K562 (cell line): ENCODE measurements around the gene CENPN. TPM values are rescaled to one million over a fixed set of nuclear protein-coding genes. Genes with fewer than 3 reads are reported as not detected.

Experiments
- CBX5 ChIP-seq: IDR thresholded peaks from 2 replicates; pipeline ENCODE4 v1.6.1; 2014; ENCODE audit warnings: low read depth, borderline replicate concordance
- CCAR2 ChIP-seq: fragments of 200-400 bp; formaldehyde crosslinking; IDR thresholded peaks from 2 replicates; pipeline ENCODE4 v1.6.1; 2017; ENCODE audit warnings: mild to moderate bottlenecking, low read depth, low read length
- DLX4 ChIP-seq: fragments of 250-450 bp; sonication (Bioruptor Pico); IDR thresholded peaks from 2 replicates; pipeline ENCODE4 v1.6.1; 2021; ENCODE audit warnings: mild to moderate bottlenecking
- ELF1 ChIP-seq: fragments of 200-800 bp; sonication (Bioruptor generic); IDR thresholded peaks from 2 replicates; pipeline ENCODE4 v1.6.1; 2016; ENCODE audit warnings: missing genetic modification characterization, missing compliant biosample characterization
- FIP1L1 ChIP-seq: fragments of 200-400 bp; formaldehyde crosslinking; IDR thresholded peaks from 2 replicates; pipeline ENCODE4 v1.6.1; 2018; ENCODE audit warnings: mild to moderate bottlenecking, low read depth, low read length; ENCODE audit not compliant: poor library complexity, severe bottlenecking
- FOS ChIP-seq: IDR thresholded peaks from 3 replicates; pipeline ENCODE4 v1.6.1; 2011; ENCODE audit not compliant: insufficient read length; ENCODE audit errors: extremely low read depth
- GTF2A2 ChIP-seq: IDR thresholded peaks from 2 replicates; pipeline ENCODE4 v1.6.1; 2016; ENCODE audit warnings: mild to moderate bottlenecking, missing genetic modification characterization, missing compliant biosample characterization
- HOXB6 ChIP-seq: fragments of 250-450 bp; sonication (Bioruptor Pico); IDR thresholded peaks from 2 replicates; pipeline ENCODE4 v1.5.1; 2022; ENCODE audit warnings: mild to moderate bottlenecking, borderline replicate concordance
- KAT8 ChIP-seq: fragments of 450-650 bp; IDR thresholded peaks from 2 replicates; pipeline ENCODE4 v1.6.1; 2016; ENCODE audit warnings: low read depth, mild to moderate bottlenecking
- KLF10 ChIP-seq: fragments of 250-450 bp; sonication (Bioruptor Pico); IDR thresholded peaks from 2 replicates; pipeline ENCODE4 v1.6.1; 2021; ENCODE audit warnings: matching md5 sums
- KLF13 ChIP-seq: fragments of 450-650 bp; IDR thresholded peaks from 2 replicates; pipeline ENCODE4 v1.6.1; 2016; ENCODE audit warnings: missing genetic modification characterization, low read depth, mild to moderate bottlenecking, missing compliant biosample characterization, moderate library complexity, borderline replicate concordance
- MLX ChIP-seq, 2 experiments: fragments of 450-650 bp in 1 of 2; sonication (generic) in 1 of 2; formaldehyde crosslinking; conservative IDR thresholded peaks; 2 replicates each; pipeline versions ENCODE4 v1.4.0 to v1.8.1; 2020 to 2022; ENCODE audit warnings: mild to moderate bottlenecking in 1 of 2, missing genetic modification reagents in 1 of 2
- NRF1 ChIP-seq, 2 experiments: fragments of 450-650 bp; IDR thresholded peaks in 1 of 2; conservative IDR thresholded peaks in 1 of 2; 2 replicates each; pipeline ENCODE4 v1.6.1; 2014; ENCODE audit warnings: mild to moderate bottlenecking in 2 of 2
- PCBP1 ChIP-seq: fragments of 200-400 bp; formaldehyde crosslinking; IDR thresholded peaks from 2 replicates; pipeline ENCODE4 v1.6.1; 2018; ENCODE audit warnings: mild to moderate bottlenecking, low read depth, low read length; ENCODE audit not compliant: poor library complexity, severe bottlenecking
- POLR2B ChIP-seq: fragments of 450-650 bp; IDR thresholded peaks from 2 replicates; pipeline ENCODE4 v1.6.1; 2018; ENCODE audit warnings: low read depth; ENCODE audit not compliant: partially characterized antibody
- SIN3B ChIP-seq: fragments of 450-650 bp; IDR thresholded peaks from 2 replicates; pipeline ENCODE4 v1.6.1; 2017; ENCODE audit warnings: low read depth, mild to moderate bottlenecking, moderate library complexity
- TEAD4 ChIP-seq, 2 experiments: sonication (generic) in 1 of 2; formaldehyde crosslinking in 1 of 2; IDR thresholded peaks; 2 replicates each; pipeline versions ENCODE4 v1.6.1 to v1.8.0; 2012 to 2022; ENCODE audit warnings: borderline replicate concordance in 1 of 2, inconsistent platforms in 1 of 2, low read length in 1 of 2, mild to moderate bottlenecking in 1 of 2, missing genetic modification reagents in 1 of 2
- XRCC3 ChIP-seq: fragments of 450-650 bp; IDR thresholded peaks from 2 replicates; pipeline ENCODE4 v1.6.1; 2017; ENCODE audit warnings: mild to moderate bottlenecking, moderate library complexity
- ZNF24 ChIP-seq: fragments of 450-650 bp; IDR thresholded peaks from 2 replicates; pipeline ENCODE4 v1.6.1; 2016
- ZNF384 ChIP-seq: IDR thresholded peaks from 2 replicates; pipeline ENCODE4 v1.6.1; 2012; ENCODE audit warnings: low read depth, low read length, improper control_type of control experiment
- ZNF586 ChIP-seq: fragments of 450-650 bp; formaldehyde crosslinking; conservative IDR thresholded peaks from 2 replicates; pipeline ENCODE4 v1.4.0; 2020; ENCODE audit warnings: mild to moderate bottlenecking, moderate library complexity
- polyA plus RNA-seq, 8 experiments: library from polyadenylated mRNA; depleted of rRNA in 4 of 8; stranded (reverse) in 5 of 8; unstranded in 3 of 8; fragments of >200 nt; fragmentation: Nextera tagmentation in 2 of 8; fragmentation: Illumina TruSeq in 1 of 8; extraction: Ambion mirVana in 2 of 8; extraction: Trizol in 1 of 8; gene quantifications; 2 replicates each; pipeline versions ENCODE4 v1.2.1 to v1.2.3, GENCODE V29; 2011 to 2014; ENCODE audit warnings: inconsistent platforms in 1 of 8, missing spikeins in 1 of 8
- total RNA-seq, 7 experiments: library from RNA; depleted of rRNA in 6 of 7; stranded (reverse); fragments of >200 nt in 6 of 7; fragmentation: Illumina TruSeq in 2 of 7; extraction: Trizol in 2 of 7; gene quantifications; 2 replicates each; pipeline versions ENCODE4 v1.2.1 to v1.2.3, GENCODE V29; 2011 to 2021; ENCODE audit warnings: low replicate concordance in 1 of 7
- TF ChIP-seq, protein P1 (sequence below): sonication (generic); formaldehyde crosslinking; IDR thresholded peaks from 2 replicates; pipeline ENCODE4 v1.8.0; 2023; ENCODE audit warnings: missing genetic modification reagents, mild to moderate bottlenecking, borderline replicate concordance

Gene CENPN
- total and polyA plus RNA-seq, 9 of the 15 experiments (the other 6 are each of a cell fraction or from before 2014, with no cell fraction given): 92.3 to 384 (median 140) TPM

DNA sequence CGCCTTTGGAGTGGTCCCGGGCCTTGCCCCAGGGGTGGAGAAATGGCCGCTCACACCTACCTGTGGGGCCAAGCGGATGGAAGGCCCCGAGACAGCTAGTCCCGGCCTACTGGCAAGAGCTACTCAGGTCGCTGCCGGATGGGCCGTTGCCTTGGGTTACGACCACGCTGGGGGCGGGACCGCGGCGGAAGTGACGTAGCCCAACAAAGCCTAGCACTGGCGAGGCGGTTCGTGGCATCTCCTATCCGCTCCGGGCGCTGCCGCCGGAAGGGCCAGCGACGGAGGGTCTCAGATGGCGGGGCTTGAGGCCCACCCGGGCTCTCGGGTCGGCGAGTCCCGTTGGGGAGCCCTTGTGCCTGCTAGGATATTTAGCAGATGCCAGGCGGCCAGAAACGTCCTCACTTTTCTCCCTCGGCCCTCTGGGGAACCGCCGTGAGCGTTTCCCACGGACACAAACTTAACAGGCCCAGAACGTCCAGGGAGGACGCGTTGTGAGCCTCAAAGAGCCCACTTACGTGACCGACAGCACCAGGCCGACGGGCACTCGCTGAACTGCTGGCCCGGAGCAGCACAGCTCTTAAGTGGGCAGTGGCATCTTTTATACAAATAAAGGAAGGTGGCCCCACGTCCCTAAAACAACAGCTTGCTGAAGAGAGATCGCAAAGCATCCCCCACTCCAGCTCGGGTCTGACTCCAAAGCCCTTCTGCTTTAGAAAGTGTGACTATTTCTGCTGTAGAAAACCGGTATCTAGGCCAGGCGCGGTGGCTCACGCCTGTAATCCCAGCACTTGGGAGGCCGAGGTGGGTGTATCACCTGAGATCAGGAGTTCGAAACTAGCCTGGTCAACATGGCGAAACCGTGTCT is 70.3 kb downstream of the CENPN start, which contains the start of gene C16orf46 (continued):
- no peak for TF ChIP-seq NRF1 (conservative IDR thresholded peaks at IDR 0.05 in 1 of 2, IDR thresholded peaks at IDR 0.05 in 1 of 2)
- no peak for TF ChIP-seq ZNF586
- no peak for TF ChIP-seq PCBP1
- TF ChIP-seq XRCC3: no peak
- no peak for TF ChIP-seq ZNF24
- TF ChIP-seq FOS: no peak
- TF ChIP-seq CCAR2: no peak
- TF ChIP-seq KLF10: no peak
- TF ChIP-seq DLX4: no peak
- TF ChIP-seq POLR2B: peak; percentile 86
- no peak for TF ChIP-seq MLX (CRISPR knock-in tag; conservative IDR thresholded peaks at IDR 0.05)
- TF ChIP-seq, protein P1, sequence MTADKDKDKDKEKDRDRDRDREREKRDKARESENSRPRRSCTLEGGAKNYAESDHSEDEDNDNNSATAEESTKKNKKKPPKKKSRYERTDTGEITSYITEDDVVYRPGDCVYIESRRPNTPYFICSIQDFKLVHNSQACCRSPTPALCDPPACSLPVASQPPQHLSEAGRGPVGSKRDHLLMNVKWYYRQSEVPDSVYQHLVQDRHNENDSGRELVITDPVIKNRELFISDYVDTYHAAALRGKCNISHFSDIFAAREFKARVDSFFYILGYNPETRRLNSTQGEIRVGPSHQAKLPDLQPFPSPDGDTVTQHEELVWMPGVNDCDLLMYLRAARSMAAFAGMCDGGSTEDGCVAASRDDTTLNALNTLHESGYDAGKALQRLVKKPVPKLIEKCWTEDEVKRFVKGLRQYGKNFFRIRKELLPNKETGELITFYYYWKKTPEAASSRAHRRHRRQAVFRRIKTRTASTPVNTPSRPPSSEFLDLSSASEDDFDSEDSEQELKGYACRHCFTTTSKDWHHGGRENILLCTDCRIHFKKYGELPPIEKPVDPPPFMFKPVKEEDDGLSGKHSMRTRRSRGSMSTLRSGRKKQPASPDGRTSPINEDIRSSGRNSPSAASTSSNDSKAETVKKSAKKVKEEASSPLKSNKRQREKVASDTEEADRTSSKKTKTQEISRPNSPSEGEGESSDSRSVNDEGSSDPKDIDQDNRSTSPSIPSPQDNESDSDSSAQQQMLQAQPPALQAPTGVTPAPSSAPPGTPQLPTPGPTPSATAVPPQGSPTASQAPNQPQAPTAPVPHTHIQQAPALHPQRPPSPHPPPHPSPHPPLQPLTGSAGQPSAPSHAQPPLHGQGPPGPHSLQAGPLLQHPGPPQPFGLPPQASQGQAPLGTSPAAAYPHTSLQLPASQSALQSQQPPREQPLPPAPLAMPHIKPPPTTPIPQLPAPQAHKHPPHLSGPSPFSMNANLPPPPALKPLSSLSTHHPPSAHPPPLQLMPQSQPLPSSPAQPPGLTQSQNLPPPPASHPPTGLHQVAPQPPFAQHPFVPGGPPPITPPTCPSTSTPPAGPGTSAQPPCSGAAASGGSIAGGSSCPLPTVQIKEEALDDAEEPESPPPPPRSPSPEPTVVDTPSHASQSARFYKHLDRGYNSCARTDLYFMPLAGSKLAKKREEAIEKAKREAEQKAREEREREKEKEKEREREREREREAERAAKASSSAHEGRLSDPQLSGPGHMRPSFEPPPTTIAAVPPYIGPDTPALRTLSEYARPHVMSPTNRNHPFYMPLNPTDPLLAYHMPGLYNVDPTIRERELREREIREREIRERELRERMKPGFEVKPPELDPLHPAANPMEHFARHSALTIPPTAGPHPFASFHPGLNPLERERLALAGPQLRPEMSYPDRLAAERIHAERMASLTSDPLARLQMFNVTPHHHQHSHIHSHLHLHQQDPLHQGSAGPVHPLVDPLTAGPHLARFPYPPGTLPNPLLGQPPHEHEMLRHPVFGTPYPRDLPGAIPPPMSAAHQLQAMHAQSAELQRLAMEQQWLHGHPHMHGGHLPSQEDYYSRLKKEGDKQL (CRISPR knock-in tag): no peak
- TF ChIP-seq TEAD4 (IDR thresholded peaks at IDR 0.05; ENCODE audit: low read length): 0 out of 2 replicates have a peak, but pooled peaks have one; percentile 21
- no peak for TF ChIP-seq TEAD4 (CRISPR knock-in tag; IDR thresholded peaks at IDR 0.05; ENCODE audit: borderline replicate concordance)
- TF ChIP-seq HOXB6 (CRISPR knock-in tag): no peak
- TF ChIP-seq KAT8: no peak
- no peak; the same call in 1 of the 2 replicates for TF ChIP-seq ELF1
- peak; percentile 91 for TF ChIP-seq KLF13
- TF ChIP-seq ZNF384: 0 out of 2 replicates have a peak, but pooled peaks have one; percentile 3
- peak; percentile 87 for TF ChIP-seq GTF2A2
- TF ChIP-seq CBX5: no peak
- TF ChIP-seq SIN3B: peak; percentile 74; the same call in 1 of the 2 replicates
- peak; percentile 43 for TF ChIP-seq FIP1L1
